GM12892 (cell line): ENCODE results near the gene CES5A.

Experiments
- POLR2A ChIP-seq: IDR thresholded peaks from 2 replicates; pipeline ENCODE4 v1.6.1; 2011; ENCODE audit warnings: low read depth, low read length, control low read depth
- POLR2AphosphoS5 ChIP-seq: IDR thresholded peaks from 2 replicates; pipeline ENCODE4 v1.6.1; 2011; ENCODE audit warnings: low read depth, low read length, control low read depth
- TAF1 ChIP-seq: IDR thresholded peaks from 2 replicates; pipeline ENCODE4 v1.6.1; 2011; ENCODE audit warnings: low read depth, mild to moderate bottlenecking, control low read depth, low read length, borderline replicate concordance

- TF ChIP-seq POLR2A (no peak), TAF1 (no peak), POLR2AphosphoS5 (no peak)
These were observed 42.1 kb downstream of the CES5A start, which contains the start of gene CES1 for GRCh38 chr16:55832773-55833691.
